Stimulated activated CD4-positive, alpha-beta T cell treated with anti-CD3 and anti-CD28 coated beads, Interleukin-12 subunit alpha, Interleukin-12 subunit beta, amount 100 ng/mL, for 24 hours (primary cell): ENCODE results near the gene BEND3.
"Not testable (repeated sequence)": the region's sequence is repeated elsewhere in the genome, so short reads cannot be mapped to it uniquely, and the experiment has no call there.

Experiments
- DNase-seq, 2 experiments: peaks; one replicate each; pipeline ENCODE4 v3.0.0-alpha.2; 2020; ENCODE audit warnings: low read depth in 2 of 2

The BEND3 gene

DNA sequence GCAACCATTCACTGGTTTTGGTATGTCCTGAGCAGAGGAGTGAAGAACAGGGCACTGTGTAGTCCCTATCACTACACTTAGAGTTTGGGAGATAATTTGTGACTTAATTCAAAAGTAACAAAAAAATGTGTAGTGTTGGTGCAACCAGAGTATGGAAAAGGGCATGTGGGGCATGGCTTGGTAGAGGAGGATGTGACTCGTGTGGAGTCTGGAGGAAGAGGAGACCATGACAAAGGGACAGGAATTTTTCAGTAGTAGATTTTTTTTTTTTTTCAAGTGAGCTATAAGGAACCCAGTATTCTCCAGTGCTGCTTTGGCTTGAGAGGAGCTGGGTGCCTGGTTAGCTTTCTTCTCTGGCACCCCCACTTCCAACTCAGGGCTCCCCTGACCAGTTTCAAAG lies 82.2 kb downstream of the BEND3 start:
- no peak for DNase-seq

DNA sequence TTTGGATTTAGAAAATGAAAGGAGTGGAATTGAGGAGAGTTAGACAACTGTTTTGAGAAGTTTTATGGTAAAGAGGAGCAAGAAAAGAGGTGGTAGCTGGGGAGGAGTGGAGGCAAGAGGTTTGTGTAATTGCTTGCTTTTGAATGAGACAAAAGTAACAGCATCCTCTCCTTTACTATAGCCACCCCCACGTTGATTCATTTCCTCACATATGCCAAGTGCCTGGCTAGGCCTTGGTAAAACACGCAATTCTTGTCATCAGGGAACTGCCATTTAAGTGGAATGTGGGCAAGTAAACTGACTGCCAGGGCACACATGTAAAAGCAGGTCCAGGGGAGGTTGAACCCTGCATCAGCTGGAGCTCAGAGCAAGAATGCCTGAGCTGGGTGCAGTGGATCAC lies 83.3 kb downstream of the BEND3 start:
- no peak for DNase-seq

DNA sequence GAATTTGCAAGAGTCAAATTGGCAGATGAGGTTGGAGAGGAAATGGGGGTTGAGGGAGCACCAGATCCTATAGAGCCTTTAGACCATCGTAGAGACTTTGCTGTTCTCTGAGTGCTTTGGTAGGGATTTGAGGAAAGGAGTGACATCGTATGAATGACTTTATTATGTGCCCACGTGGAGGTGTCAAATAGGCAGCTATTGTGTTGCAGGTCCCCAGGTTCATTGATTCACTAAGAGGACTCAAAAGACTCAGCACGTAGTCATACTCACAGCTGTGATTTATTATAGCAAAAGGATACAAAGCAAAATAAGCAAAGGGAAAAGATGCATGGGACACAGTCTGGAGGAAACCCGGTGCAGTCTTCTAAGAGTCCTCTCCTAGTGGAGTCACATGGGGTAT lies 85.2 kb downstream of the BEND3 start:
- DNase-seq = no peak

DNA sequence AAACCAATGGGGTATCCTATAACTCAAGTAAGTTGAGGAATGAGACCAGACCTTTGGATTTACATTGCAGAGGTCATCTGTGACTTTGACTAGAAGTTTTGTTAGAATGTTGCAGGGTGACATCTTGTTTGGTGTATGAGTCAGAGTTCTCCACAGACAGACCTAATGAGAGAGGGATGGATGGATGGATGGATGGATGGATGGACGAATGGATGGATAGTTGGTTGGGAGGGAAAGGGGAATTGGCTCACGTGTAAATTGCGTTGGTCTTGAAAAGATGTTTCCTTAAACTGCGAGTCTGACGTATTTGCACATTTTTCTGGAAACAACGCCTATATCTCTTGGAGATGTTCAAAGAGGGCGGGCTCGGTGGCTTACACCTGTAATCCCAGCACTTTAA lies 88.3 kb downstream of the BEND3 start:
- no peak for DNase-seq

DNA sequence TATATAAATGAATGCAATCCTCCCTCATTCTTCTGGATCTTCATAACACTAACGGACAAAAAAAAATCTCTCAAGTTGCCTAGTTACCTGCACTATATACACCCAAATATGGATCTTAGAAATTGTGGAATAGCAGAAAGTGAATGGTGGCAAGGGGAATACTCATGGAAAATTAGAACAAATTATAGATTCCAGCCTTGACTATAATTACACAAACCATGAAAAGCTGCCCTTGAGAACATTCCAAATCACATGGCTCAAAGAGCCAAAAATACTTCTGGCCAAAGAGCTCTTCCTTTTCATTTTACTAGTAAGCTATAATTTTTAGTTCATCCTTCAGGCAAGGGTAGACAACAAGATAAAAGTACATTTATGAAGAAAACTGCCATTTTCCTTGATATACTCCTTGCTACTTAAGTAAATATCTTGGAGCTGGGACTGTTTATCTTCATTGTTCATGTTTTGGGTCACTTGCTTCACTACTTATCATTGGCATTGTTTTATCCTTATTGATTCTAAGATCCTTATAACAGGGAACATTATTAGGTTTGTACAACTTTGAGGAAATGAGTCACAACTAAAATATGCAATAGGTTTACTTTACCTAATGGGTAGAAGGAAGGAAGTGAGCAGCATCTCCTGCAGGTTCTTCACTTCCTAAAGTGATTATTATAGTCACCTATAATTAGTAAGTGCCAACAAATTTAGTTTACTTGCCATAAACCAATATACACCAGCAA lies 93.7 kb downstream of the BEND3 start:
- no peak for DNase-seq

DNA sequence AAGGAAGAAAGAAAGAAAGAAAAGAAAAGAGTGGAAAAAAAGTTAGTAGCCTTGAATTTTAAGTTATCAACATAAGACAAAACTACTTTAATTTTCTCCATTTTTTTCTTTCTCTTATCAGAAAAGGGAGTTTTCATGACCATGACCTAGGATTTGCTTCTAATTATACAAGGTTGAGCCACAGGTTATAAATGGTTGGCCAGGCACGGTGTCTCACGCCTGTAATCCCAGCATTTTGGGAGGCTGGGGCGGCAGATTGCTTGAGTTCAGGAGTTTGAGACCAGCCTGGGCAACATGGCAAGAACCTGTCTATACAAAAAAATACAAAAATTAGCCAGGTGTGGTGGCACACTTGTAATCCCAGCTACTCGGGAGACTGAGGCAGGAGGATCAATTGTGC lies 95.1 kb downstream of the BEND3 start:
- DNase-seq = no peak

DNA sequence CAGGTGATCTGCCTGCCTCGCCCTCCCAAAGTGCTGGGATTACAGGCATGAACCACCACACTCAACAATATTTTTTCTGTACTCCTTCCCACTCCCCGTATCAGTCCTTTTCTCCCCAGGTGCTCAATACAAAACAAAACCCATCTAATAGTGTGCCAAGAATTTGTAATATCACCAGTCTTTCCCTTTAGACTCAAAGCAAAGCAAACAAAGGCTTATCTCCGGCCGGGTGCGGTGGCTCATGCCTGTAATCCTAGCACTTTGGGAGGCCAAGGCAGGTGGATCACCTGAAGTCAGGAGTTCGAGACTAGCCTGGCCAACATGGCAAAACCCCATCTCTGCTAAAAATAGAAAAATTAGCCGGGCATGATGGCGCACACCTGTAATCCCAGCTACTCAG lies 95.7 kb downstream of the BEND3 start:
- DNase-seq = not testable (repeated sequence)

DNA sequence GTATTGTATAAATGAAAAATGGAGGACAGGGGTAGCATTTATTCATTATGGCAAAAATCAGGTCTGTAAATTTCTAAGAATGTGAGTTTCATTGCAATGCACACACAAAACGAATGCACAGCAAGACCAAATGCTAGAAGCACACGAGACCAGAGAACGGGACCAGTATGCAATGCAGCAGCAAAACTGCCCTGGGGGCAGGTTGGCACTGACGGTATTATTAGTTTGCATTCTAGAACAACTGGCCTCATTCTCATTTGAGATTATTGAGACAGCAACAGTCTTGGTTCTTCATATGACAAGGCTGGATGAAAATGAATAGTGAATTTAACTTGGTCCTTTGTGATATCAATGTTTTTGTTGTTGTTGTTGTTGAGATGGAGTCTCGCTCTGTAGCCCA lies 96.3 kb downstream of the BEND3 start:
- DNase-seq = no peak
